GM19397 (cell line): ENCODE data around the gene LBHD1.
"Not testable (repeated sequence)": the region's sequence is repeated elsewhere in the genome, so short reads cannot be mapped to it uniquely, and the experiment has no call there.

ENCODE experiments used
- ATAC-seq: cut with Tn5 transposase; IDR thresholded peaks from one replicate; pipeline ENCODE4 v1.9.1; 2021; ENCODE audit warnings: mild to moderate bottlenecking, moderate library complexity; ENCODE audit not compliant: unreplicated experiment

Gene LBHD1

DNA sequence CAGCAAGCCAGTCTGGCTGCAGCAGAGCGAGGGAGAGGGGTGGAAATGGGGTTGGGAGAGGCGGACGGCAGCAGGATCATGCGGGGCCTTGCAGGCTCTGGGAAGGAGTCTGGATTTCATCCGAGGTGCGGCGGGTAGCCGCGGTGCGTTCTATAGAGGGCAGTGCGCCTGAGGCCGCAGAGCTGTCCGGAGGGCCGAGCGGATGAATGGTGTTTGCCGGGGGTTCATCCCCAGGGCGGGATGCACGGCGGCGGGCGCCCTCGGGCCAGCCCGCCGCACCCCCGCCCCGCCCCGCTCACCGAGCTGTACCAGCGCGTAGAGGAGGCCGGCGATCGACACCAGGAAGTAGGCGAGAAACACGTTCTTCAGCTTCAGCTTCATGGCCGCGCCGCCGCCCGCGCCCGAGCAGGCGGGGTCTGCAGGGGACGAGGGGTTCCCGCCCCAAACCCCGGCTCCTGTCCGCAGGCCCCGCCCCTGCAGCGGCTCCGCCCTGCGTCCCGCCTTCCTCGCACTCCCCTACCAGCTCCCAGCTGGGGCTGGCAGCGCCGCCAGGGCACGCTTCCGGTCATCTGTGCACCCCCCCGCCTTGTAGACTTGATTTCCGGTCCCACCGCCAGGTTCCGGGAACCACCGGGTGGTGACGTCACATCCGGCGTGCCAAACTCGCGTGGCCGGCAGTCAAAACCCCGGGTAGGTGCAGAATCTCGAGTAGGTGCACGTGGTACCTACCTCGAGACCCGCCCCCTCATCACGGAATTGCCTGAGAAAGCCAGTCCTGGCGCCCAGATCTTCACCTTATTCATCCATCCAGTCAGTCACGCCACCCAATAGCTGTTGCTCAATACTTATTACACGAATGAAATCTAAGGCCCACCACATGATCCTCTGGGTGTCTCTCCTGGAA is 50.2 kb downstream of the LBHD1 start, which contains the start of gene B3GAT3:
TSS of gene B3GAT3 (minus strand) at position 420 of the 904 bp plus-strand sequence. CDS start at position 381, 39 bp downstream.
- peak; percentile 93 for ATAC-seq

DNA sequence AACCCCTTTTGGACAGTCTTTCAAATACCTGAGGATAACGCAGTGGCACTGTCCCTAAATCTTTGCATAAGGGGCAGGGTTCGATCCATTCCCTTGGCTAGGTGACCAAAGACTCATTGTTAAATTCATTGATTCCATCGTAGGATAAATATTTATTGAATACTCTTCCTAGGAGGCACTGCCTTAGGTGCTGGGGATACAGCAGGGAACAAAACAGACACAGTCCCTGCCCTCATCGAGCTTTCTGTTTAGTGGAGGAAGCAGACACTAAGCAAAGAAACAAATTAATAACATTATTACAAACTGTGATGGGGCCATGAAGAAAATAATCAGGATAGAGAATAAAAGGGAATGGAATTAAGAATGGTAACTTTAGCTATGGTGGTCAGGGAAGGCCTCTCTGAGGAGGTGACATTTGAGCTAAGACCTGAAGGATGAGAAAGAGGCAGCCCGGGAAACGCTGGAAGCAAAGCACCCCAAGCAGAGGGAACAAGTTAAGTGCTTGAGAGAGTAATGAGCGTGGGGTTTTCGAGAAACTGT is 51.0 kb downstream of the LBHD1 start:
- ATAC-seq: no peak

DNA sequence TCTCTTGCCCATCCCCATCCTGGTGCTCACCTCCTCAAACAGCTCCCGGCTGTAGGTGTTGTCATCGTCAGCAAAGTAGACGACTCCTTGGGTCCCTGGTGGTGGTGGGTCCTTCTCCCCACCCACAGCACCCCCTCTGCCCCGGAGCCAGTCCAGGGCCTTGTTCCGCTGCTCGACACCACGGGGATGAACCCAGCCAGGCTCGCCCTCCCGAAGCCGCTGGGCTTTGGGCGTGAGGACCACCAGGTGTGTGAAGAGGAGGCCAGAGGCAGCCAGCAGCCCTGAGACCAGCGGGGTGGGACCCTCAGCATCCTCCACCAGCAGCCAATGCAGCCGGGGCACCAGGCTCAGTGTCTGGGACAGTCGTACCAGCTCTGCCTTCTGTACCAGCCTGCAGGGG is 55.1 kb downstream of the LBHD1 start:
- ATAC-seq: not testable (repeated sequence)

DNA sequence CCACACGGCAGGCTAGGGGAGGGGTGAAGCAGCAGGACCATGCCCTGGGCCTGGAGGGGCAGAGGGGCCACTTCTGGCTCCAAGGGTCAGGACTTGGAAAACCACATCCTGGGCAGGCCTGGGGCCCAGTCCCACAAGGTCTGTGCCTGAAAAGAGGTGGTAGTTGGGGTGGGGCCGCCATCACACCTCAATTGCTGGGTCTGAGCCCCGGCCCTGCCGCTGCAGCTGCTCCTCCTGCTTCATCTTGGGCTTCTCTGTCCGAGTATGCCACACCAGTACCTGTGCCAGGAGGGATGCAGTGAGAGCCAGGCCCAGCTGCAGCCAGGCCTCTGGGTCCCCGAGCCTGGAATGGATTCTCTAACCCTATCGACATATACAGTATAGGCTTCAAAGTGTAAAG is 56.5 kb downstream of the LBHD1 start:
- no peak for ATAC-seq

DNA sequence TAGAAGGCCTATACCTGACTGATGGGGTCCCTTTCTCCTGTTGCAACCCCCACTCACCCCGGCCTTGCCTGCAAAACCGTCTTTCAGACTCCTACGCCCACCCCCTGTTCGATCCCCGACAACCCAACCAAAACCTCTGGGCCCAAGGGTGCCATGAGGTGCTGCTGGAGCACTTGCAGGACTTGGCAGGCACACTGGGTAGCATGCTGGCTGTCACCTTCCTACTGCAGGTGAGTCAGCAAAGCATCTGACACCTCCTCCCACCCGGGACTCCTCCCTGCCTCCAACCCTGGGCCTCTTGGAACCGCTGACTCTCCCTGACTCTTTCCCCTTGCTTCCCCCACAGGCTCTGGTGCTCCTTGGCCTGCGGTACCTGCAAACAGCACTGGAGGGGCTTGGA is 57.8 kb downstream of the LBHD1 start:
- no peak for ATAC-seq

DNA sequence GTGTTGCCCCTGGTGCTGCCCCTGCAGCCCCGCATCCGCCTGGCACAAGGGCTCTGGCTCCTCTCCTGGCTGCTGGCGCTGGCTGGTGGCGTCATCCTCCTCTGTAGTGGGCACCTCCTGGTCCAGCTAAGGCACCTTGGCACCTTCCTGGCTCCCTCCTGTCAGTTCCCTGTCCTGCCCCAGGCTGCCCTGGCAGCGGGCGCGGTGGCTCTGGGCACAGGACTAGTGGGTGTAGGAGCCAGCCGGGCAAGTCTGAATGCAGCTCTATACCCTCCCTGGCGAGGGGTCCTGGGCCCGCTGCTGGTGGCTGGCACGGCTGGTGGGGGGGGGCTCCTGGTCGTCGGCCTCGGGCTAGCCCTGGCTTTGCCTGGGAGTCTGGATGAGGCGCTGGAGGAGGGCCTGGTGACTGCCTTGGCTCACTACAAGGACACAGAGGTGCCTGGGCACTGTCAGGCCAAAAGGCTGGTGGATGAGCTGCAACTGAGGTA is 58.7 kb downstream of the LBHD1 start:
- ATAC-seq: no peak
